Erythroblast (primary cell): ENCODE data around the gene SPTA1.

Experiments used
- DNase-seq, 2 experiments: peaks; one replicate each; lab custom pipeline; 2025; lab: John Stamatoyannopoulos, UW
- GATA1 ChIP-seq: IDR thresholded peaks from 2 replicates; pipeline ENCODE4 v1.6.1; 2011; ENCODE audit warnings: low read depth, mild to moderate bottlenecking, control low read depth, low read length, moderate library complexity
- POLR2A ChIP-seq: IDR thresholded peaks from 2 replicates; pipeline ENCODE4 v1.6.1; 2011; ENCODE audit warnings: mild to moderate bottlenecking, low read length

SPTA1 gene

GRCh38 chr1:158572226-158572625 lies 114.3 kb downstream of the SPTA1 start:
- TF ChIP-seq POLR2A (no peak), GATA1 (no peak)
- DNase-seq = no peak

- DNase-seq = no peak
- TF ChIP-seq GATA1 = no peak
- no peak for TF ChIP-seq POLR2A
Observed at GRCh38 chr1:158570480-158570879, 116.0 kb downstream of the SPTA1 start, which contains the start of gene OR6P1. Gene OR6P1 (minus strand): TSS chr1:158570580. CDS start chr1:158563604, 6,976 bp downstream.

GRCh38 chr1:158564608-158565007 lies 121.9 kb downstream of the SPTA1 start:
- no peak for TF ChIP-seq POLR2A
- TF ChIP-seq GATA1 = no peak
- DNase-seq = no peak

- DNase-seq = no peak
- TF ChIP-seq POLR2A (no peak), GATA1 (no peak)
Observed at GRCh38 chr1:158563853-158564252, 122.7 kb downstream of the SPTA1 start.
